CD4-positive, alpha-beta T cell treated with Interleukin-2 at 100 ng/mL for 4 hours (primary cell): ENCODE data around the gene RAD23A.
A peak's percentile ranks its signal among the peaks of the same experiment; 100 is the strongest.
"Not testable (repeated sequence)": the region's sequence is repeated elsewhere in the genome, so short reads cannot be mapped to it uniquely, and the experiment has no call there.

ENCODE experiments used
- DNase-seq: peaks from one replicate; pipeline ENCODE4 v3.0.0-alpha.2; 2020; ENCODE audit warnings: low spot score

The RAD23A gene

DNA sequence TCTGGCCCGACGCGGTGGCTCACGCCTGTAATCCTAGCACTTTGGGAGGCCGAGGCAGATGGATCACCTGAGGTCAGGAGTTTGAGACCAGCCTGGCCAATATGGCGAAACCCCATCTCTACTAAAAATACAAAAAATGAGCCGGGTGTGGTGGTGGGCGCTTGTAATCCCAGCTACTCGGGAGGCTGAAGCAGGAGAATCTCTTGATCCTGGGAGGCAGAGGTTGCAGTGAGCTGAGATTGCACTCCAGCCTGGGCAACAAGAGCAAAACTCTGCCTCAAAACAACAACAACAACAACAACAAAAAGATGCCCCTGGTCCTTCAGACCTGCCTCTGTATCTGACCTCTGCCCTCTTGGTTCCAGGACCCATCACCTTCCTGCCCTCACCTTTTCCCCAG lies 9.9 kb downstream of the RAD23A start:
- not testable (repeated sequence) for DNase-seq

DNA sequence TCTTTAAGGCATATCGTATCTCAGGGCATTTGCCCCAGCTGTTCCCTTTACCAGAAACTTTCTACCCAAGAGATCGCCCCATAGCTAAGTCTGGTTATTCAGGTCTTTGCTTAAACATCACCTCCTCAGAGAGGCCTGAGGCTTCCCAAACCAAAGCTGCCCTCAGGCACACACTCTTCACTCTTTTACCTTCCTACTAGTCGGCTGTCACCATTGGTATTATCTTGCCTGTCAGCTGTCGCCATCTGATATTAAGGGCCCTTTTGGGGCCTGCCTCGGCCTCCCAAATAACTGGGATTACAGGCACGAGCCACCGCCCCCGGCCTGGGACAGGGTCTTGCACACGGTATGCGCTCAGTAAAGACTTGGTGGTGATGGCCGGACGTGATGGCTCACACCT lies 10.3 kb downstream of the RAD23A start:
- DNase-seq, result no peak

DNA sequence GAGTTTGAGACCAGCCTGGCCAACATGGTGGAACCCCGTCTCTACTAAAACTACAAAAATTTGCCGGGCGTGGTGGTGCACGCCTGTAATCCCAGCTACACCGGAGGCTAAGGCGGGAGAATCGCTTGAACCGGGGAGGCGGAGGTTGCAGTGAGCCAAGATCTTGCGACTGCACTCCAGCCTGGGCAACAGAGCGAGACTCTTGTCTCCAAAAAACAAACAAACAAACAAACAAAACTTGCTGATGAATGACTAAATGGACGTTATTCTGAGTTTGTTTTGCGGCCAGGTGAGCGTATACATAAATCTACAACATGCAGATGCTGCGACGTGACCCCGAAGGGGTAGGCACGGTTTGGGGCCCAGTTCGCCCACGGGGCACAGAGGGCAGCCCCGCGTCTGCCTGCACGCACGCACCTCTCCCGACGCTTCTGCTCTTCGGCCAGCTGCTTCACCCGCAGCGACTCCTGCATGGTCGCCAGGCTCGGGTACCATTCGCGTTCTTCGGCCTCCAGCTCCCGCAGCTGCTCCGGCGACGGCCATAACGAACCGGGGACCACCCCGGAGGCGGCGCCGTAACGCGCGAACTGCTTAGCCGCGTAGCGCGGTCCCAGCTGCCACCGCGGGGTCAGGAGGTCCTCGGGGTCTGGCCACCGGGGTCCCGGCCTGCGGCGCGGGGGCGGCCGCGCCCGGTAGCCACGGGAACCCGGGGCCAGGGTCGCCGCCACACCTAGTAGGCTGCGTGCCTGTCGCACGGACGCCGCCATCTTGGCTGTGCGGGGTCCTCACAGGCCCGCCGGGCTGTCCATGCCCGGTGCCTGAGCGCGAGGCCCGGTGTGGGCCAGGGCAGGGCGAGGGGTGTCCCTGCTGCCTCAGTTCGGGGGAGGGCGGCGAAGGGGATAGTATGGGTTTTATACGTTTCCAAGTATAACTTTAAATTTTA lies 11.1 kb downstream of the RAD23A start, which contains the start of gene GADD45GIP1:
TSS of gene GADD45GIP1 (minus strand) at position 778 of the 943 bp plus-strand sequence. CDS start at position 767, 11 bp downstream.
- DNase-seq, result peak; percentile 83

DNA sequence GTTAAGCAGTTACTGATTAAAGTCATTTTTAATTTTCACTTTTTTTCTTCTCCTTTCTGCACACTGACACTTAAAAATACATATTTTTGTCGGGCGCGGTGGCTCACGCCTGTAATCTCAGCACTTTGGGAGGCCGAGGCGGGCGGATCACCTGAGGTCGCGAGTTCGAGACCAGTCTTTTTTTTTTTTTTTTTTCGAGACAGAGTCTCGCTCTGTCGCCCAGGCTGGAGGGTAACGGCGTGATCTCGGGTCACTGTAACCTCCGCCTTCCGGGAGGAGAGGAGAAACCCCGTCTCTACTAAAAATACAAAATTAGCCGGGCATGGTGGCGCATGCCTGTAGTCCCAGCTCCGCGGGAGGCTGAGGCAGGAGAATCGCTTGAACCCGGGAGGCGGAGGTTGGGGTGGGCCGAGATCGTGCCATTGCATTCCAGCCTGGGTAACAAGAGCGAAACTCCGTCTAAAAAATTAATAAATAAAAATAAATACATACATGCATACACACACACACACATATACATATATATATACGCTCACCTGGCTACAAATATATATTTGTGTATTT lies 11.8 kb downstream of the RAD23A start:
- DNase-seq, result not testable (repeated sequence)

DNA sequence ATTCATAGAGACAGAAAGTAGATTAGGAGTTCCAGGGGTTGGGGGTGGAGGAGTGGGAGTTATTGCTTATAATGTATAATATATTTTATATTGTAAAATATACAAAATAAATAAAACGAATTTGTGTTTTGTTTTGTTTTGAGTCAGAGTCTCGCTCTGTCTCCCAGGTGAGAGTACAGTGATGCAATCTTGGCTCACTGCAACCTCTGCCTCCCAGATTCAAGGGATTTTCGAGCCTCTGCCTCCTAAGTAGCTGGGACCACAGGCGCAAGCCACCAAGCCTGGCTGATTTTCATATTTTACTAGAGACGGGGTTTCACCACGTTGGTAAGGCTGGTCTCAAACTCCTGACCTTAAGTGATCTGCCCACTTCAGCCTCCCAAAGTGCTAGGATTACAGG lies 13.8 kb downstream of the RAD23A start:
- no peak for DNase-seq

DNA sequence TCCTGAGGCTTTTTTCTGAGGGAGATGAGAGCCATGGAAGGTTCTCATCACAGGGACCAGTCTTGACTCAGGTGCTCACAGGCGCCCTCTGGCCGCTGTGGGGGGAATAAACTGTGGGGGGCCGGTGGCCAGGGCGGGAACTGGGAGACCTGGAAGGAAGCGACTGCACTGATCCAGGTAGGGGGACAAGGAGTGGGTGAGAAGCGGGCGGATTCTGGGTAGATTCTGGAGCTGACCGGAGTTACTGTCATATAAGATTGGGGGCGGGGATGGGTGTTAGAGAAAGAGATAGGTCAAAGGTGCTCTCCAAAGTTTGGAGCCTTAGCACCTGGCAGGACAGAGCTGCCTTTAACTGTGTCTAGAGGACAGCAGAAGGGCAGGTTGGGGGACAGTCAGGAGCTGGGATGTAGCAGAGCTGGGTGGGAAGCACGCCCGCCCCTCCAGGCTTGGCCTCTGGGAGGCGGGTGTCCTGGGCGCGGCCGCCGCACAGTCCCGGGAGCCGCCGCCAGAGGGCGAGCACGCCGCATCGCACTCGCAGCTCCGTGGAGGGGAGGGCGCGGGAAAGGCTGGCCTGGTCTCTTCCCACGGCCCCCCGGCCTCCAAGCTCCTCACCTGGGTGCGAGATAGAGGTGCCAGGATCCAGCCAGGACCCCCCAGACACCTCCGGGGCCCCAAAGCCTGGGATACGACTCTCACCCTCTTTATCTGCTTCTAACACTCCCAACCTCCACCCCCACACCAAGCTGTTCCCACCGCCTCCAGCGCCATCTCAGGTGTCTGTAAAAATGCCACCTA lies 19.6 kb downstream of the RAD23A start:
- DNase-seq, result peak; percentile 84

DNA sequence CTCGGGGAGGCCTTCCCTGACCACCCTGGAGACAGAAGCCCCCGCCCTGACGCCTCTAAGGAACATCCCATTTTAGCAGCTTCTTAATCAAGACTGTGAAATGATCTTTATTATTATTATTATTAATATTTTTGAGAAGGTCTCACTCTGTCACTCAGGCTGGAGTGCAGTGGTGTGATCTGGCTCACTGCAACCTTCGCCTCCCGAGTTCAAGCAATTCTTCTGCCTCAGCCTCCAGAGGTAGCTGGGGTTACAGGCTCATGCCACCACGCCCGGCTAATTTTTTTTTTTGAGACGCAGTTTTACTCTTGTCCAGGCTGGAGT lies 20.1 kb downstream of the RAD23A start:
- DNase-seq, result no peak

DNA sequence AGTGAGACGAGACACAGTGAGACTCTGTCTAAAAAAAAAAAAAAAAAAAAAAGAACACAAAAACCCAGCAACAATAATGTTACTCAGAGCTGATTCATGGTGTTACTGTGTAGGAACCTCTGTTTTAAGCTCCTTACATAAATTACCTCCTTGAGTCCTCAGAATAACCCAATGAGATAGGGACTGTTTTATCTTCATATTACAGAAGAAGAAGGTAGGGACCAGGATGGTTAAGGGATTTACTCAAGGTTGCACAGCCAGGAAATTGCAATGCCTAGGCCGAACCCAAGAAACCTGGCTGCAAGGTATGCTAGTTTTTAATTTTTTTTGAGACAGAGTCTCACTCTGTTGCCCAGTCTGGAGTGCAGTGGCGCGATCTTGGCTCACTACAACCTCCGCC lies 22.2 kb downstream of the RAD23A start:
- DNase-seq, result no peak

DNA sequence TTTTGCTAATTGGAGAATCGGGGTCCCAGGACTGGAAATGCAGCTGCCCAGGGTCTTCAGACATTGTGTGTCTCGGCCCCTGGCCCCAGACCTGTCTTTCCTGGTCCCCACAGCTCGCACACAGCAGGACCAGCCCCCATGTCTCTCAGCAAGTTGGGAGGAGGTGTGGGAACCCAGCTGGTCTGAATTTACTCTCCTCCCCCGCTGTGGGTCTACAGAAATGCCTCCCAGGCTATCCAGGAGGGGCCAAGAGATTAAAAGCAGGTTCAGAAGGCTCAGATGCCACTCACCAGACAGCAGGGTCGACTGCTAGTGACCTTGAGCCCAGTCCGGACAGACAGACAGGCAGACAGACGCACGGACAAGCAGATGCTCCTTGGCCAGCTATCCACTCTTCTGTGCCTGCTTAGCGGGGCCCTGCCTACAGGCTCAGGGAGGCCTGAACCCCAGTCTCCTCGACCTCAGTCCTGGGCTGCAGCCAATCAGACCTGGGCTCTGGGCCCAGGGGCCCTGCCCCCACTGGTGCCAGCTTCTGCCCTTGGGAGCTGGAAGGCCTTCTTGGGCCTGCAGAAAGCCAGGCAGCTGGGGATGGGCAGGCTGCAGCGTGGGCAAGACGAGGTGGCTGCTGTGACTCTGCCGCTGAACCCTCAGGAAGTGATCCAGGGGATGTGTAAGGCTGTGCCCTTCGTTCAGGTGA lies 23.8 kb downstream of the RAD23A start, which contains the start of gene DAND5:
TSS of gene DAND5 (plus strand) at position 285 of the 697 bp plus-strand sequence. CDS start at position 370, 85 bp downstream.
- DNase-seq, result no peak

DNA sequence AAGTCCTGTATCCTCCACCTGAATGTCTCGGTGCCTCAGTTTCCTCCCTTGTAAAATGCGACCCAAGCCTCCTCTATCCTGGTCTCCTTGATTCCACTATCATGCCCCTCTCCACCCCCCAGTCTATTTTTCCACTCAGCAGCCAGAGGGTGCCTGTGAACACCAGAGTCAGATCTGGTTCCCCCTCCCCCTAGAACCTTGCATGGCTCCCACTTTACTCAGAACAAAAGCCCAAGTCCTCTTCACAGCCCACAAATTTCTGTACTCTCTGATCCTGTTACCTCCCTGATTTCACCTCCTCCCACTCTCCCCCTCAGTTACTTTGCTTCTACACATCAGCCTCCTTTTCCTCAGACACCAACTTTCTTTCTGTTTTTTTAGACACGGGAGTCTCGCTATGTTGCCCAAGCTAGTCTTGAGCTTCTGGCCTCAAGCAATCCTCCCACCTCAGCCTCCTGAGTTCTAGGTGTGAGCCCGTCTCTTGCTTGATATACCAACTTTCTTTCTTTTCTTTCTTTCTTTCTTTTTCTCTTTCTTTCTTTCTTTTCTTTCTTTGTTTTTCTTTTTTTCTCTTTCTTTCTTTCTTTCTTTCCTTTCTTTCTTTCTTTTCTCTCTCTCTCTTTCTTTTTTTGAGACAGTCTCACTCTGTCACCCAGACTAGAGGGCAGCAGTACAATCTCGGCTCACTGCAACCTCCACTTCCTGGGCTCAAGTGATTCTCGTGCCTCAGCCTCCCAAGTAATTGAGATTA lies 24.6 kb downstream of the RAD23A start:
- DNase-seq, result no peak

DNA sequence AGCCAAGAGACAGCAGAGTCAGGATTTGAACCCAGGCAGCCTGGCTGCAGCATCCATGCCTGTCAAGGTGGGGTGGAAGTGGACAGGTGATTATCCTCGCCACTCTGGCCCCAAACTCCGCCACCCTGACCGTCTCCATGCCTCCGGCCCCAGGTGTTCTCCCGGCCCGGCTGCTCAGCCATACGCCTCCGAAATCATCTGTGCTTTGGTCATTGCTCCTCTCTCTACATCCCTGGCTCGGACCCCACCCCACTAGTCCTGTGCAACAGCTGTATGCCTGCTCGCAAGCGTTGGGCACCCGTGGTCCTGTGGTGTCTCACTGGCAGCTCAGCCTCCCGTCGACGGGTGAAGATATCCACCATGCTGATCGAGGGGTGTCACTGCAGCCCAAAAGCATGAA lies 27.6 kb downstream of the RAD23A start:
- no peak for DNase-seq

DNA sequence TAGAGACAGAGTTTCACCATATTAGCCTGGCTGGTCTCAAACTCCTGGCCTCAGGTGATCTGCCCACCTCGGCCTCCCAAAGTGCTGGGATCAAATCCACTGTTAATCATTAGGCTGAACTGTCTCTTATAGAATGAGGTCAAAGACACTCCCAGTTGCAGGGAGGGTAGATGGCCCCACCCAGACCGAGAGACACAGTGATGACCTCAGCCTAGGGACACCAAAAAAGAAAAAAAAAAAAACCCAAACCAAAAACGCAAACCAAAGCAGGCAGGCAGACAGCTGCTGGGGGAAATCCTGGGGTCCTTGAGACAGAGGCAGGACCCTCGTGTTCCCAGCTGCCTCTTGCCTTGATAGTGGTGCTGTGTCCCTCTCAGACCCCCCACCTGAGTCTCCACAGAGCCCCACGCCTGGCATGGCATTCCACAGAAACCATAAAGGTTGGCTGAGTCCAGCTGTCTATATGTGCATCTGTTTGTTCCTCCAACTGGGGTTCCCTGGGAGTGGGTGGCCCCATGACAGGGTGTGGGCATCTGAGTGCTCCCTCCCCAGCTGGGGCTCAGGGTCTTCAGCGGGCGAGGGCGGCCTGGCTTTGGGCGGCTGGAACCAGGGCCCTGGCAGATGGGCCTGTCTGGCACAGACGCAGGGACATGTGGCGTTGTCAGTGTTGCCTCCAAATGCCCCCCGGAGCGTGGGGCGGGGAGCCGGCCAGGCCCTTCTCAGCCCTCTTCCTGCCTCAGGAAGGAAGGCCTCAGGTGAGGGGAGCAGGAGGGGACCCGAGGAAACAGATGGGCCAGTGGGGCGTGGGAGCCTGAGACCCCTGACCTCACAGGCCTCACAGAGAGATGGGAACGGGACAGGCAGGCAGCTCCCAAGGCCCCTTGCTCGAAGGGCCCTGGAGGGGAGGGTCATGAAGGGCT lies 28.9 kb downstream of the RAD23A start:
- no peak for DNase-seq

DNA sequence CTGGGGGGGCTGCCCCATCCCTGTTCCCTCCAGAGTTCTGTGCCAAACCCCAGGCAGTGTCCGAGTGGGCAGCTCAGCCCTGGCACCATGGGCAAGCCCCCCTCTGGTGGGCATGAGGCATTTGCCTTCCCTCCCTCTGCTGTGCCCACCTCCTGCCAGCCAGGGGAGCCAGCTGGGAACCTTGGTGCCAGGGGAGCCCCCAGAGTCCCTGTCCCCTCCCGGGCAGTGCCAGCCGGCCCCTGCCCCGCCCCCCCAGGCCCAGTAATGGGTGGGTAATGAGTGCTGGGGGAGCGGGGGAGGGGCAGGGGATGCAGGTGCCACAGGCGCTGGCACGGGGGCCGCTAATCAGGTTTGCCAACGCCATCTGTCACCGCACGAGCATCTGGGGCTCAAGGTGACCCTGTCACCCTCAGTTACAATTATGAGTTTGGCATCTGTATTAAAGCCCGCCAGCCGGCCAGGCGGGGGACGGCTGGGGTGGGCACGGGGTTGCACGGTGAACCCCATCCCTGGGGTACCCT lies 29.6 kb downstream of the RAD23A start:
- DNase-seq, result no peak

DNA sequence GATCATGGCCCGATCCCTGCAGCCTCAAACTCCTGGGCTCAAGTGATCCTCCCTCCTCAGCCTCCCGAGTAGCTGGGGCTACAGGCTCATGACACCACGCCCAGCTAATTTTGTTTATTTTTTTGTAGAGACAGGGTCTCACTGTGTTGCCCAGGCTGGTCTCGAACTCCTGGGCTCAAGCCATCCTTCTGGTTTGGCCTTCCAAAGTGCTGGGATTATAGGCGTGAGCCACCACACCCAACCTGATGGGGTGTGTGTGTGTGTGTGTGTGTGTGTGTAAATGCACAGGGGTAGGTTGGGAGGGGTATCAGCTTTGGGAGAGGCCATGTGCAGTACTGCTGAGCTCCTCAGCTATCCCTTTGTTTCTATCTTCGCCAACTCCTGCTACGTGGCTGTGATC lies 30.4 kb downstream of the RAD23A start:
- not testable (repeated sequence) for DNase-seq

DNA sequence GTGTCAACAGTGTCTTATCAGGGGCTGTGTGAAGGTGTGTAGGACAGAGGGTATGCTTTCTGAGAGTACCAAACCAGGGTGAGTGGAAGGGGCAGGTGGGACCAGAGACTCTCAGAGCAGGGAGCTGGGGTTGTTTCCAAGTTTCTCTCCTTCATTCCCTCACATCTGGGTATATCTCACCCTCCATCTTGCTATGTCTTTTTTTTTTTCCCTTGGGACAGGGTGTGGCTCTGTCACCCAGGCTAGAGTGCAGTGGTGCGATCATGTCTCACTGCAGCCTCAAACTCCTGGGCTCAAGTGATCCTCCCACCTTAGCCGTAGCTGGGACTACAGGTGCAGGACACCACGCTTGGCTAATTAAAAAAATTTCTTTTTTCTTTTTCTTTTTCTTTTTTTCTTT lies 34.3 kb downstream of the RAD23A start:
- no peak for DNase-seq

DNA sequence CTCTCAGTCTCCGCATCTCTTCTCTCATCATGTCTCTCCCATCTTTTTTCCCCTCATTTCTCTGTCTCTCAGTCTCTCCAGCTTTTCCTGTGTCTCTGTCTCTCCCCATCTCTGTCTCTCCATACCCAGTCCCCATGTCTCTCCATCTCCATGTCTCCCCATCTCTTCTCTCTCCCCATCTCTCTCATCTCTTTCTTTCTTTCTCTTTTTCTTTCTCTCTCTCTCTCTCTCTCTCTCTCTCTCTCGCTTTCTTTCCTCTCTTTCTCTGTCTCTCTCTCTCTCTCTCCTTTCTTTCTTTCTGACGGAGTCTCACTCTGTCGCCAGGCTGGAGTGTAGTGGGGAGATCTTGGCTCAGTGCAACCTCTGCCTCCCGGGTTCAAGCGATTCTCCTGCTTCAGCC lies 37.0 kb downstream of the RAD23A start:
- no peak for DNase-seq

DNA sequence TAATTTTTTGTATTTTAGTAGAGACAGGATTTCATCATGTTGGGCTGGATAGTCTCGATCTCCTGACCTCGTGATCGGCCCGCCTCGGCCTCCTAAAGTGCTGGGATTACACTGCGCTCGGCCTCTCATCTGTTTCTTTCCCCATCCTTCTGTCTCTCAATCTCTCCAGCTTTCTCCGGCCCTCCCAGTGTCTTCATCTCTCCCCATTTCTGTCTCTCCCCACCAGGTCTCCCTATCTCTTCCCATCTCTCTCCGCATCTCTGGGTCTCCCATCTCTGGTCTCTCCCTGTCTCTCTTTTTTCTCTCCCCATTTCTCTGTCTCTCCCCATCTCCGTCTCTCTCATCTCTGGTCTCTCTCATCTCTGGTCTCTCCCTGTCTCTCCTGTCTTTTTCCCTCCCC lies 37.4 kb downstream of the RAD23A start:
- no peak for DNase-seq

DNA sequence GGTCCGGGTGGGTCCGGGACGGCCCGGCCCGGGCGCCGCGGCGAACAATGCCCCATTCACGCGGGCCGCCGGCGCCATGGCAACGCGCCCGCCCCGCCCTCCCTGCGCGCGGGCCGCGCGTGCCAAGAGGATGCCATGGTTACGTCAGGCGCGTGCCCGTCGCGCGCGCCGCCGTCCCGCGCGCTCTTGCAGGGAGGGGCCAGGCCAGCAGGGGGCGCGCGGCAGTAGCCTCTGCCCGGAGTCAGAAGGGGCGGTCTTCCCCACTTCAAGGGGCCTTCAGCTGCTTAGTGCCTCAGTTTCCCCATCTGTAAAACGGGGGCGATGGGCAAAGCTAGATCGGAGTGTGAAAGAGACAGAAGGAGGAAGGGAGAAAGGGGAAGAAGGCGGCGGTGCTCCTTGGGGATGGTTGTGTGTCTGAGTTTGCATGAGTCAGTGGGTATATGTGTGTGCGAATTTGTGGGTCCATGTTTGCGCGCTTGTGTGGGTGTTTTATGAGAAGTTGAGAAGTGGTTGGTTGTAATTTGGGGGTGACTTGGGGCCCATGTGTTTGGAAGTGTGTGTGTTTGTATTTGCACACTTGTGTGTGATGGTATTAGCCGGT lies 38.0 kb downstream of the RAD23A start:
- DNase-seq, result peak; percentile 81

DNA sequence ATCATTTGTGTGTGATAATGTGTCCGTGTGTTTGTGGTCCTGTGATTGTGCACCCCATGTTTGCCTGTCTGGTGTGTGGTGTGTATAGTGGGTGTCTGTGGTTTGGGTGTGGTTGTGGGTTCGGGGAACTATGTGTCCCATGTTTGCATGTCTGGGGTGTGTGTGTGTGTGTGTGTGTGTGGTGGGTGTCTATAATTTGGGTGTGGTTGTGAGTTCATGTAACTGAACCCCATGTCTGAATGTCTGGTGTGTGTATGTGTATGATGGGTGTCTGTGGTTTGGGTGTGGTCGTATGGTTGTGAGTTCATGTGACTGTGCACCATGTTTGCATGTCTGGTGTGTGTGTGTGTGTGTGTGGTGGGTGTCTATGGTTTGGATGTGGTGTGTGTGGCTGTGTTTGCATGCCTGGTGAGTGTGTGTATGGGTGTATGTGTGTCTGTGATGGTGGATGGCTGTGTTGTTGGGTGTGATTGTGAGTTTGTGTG lies 38.5 kb downstream of the RAD23A start:
- DNase-seq, result peak; percentile 19
